Esophagus squamous epithelium (tissue), 5 donors: ENCODE data around the gene PLOD1. TPM values are rescaled to one million over a fixed set of nuclear protein-coding genes. Genes with fewer than 3 reads are reported as not detected.
A peak's percentile ranks its signal among the peaks of the same experiment; 100 is the strongest.

ENCODE experiments used
- DNase-seq: peaks from one replicate; lab custom pipeline; 2025; lab: John Stamatoyannopoulos, UW
- H3K27ac ChIP-seq, 4 donors: fragments of 200-600 bp; sonication (generic); one replicate each; pipeline ENCODE4 v1.5.1; 2016 to 2019; ENCODE audit warnings: mild to moderate bottlenecking in 1 of 4
- H3K27me3 ChIP-seq, 4 donors: fragments of 200-600 bp; sonication (generic); 1 replicate in 3 of 4; 2 replicates in 1 of 4; pipeline versions ENCODE4 v1.5.1 to v1.6.0; 2017 to 2021; ENCODE audit warnings: antibody characterized with exemption in 1 of 4
- H3K36me3 ChIP-seq, 3 donors: fragments of 200-600 bp; sonication (generic); one replicate each; pipeline ENCODE4 v1.5.1; 2016 to 2019
- H3K4me1 ChIP-seq, 3 donors: fragments of 200-600 bp; sonication (generic); one replicate each; pipeline ENCODE4 v1.5.1; 2017 to 2019
- H3K4me3 ChIP-seq, 4 donors: fragments of 200-600 bp; sonication (generic); 1 replicate in 3 of 4; 2 replicates in 1 of 4; pipeline ENCODE4 v1.5.1; 2016 to 2019; ENCODE audit warnings: mild to moderate bottlenecking in 2 of 4, moderate library complexity in 1 of 4
- H3K9me3 ChIP-seq, 3 donors: fragments of 200-600 bp; sonication (generic); one replicate each; pipeline ENCODE4 v1.5.1; 2016 to 2019
- CTCF ChIP-seq, 6 experiments: fragments of 450-650 bp in 4 of 6; fragments of 200-600 bp in 2 of 6; sonication (generic) in 2 of 6; IDR thresholded peaks; one replicate each; pipeline ENCODE4 v1.5.1; 2016 to 2019; ENCODE audit warnings: antibody characterized with exemption in 6 of 6, mild to moderate bottlenecking in 4 of 6, moderate library complexity in 4 of 6
- POLR2A ChIP-seq, 4 donors: fragments of 450-650 bp; IDR thresholded peaks; one replicate each; pipeline ENCODE4 v1.6.1; 2017; ENCODE audit warnings: antibody characterized with exemption in 4 of 4, mild to moderate bottlenecking in 4 of 4, moderate library complexity in 3 of 4
- WGBS, 2 donors: methylation state at CpG; one replicate each; pipeline ENCODE4 v1.1.5; 2018; 5-methylcytosine and 5-hydroxymethylcytosine counted together
- intact Hi-C: fragments of 100-400 bp; cut with DNase I; formaldehyde crosslinking; loops from one replicate; pipeline ENCODE4 v1.15.0; 2022
- total RNA-seq, 4 donors: library from RNA; depleted of rRNA; stranded (reverse); fragments of >200 nt; gene quantifications; one replicate each; pipeline ENCODE4 v1.1.0, GENCODE V29; 2016
- donor health status: DM: yes; HTN: yes; CAD: no.

Gene PLOD1
- total RNA-seq, 4 donors from 2014 or later = 29.8 to 38.1 (median 34.3) TPM

DNA sequence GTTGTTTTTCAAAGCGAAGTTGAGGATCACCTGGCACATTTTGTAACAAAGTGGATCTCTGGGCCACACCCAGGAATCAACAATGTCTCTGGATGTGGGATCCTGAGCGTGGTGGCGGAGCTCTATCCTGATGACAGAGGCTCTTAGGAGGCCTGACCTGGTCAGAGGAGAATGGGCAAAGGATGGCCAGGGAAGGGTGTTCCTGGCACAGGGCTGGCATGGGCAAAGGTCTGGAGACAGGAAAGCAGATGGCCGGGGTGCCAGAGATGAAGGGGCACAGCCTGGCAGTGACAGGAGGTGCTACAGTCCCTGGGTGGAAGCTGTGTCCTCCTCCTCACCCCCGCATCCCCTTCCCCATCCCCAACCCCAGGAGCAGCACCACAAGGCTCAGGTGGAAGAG is 25.8 kb downstream of the PLOD1 start:
- peak overlapping the region in 3 of 4 donors; percentile 1 to 44 (median 2) for H3K27ac ChIP-seq
- H3K4me3 ChIP-seq = no peak overlapping the region
- WGBS, 2 donors = 86 to 100% methylated on average over 1 to 2 of the region's 5 CpGs
- intact Hi-C loops = loop anchor here (10.0 kb wide), 1 partner anchor 125 kb away; no protein-coding TSS in a partner anchor
- H3K27me3 ChIP-seq = no peaks in the 10 kb centered on the region
- TF ChIP-seq POLR2A (IDR thresholded peaks at IDR 0.05) (no peak), CTCF (IDR thresholded peaks at IDR 0.05) (no peak)
- H3K4me1 ChIP-seq = peaks cover 5 to 17% (median 10%) of the 10 kb centered on the region in 3 donors
- DNase-seq = no peak
- no peaks in the 10 kb centered on the region for H3K9me3 ChIP-seq
- peaks cover 29 to 97% (median 31%) of the 10 kb centered on the region in 3 donors for H3K36me3 ChIP-seq

GRCh38 chr1:11960715-11961114 is 26.2 kb downstream of the PLOD1 start:
- Histone ChIP-seq H3K9me3 (no peaks in the 10 kb centered on the region), H3K4me3 (no peak overlapping the region), H3K27ac (peak overlapping the region in 3 of 4 donors; percentile 1 to 44 (median 2)), H3K36me3 (peaks cover 29 to 99% (median 35%) of the 10 kb centered on the region in 3 donors), H3K4me1 (peaks cover 5 to 17% (median 10%) of the 10 kb centered on the region in 3 donors), H3K27me3 (no peaks in the 10 kb centered on the region)
- WGBS, 2 donors = 6 to 23% methylated on average over 2 of the region's 6 CpGs
- no peak for DNase-seq
- TF ChIP-seq POLR2A (IDR thresholded peaks at IDR 0.05) (no peak), CTCF (IDR thresholded peaks at IDR 0.05) (no peak)
- intact Hi-C loops = loop anchor here (10.0 kb wide), 1 partner anchor 126 kb away; no protein-coding TSS in a partner anchor

GRCh38 chr1:11961230-11961629 is 26.7 kb downstream of the PLOD1 start:
- Histone ChIP-seq H3K36me3 (peaks cover 29 to 99% (median 39%) of the 10 kb centered on the region in 3 donors), H3K27ac (peak overlapping the region in 1 of 4 donors; percentile 44)
- intact Hi-C loops = loop anchor here (10.0 kb wide), 1 partner anchor 126 kb away; no protein-coding TSS in a partner anchor

GRCh38 chr1:11963622-11964021 is 29.1 kb downstream of the PLOD1 start:
- H3K27ac ChIP-seq = no peak overlapping the region
- H3K9me3 ChIP-seq = no peaks in the 10 kb centered on the region
- no peak for DNase-seq
- WGBS, 2 donors = 77 to 86% methylated on average over 3 of the region's 3 CpGs
- H3K27me3 ChIP-seq = no peaks in the 10 kb centered on the region
- peaks cover 5 to 37% (median 10%) of the 10 kb centered on the region in 3 donors for H3K4me1 ChIP-seq
- intact Hi-C loops = loop anchor here (10.0 kb wide), 1 partner anchor 129 kb away; no protein-coding TSS in a partner anchor
- H3K4me3 ChIP-seq = no peak overlapping the region
- TF ChIP-seq POLR2A (IDR thresholded peaks at IDR 0.05) (no peak), CTCF (IDR thresholded peaks at IDR 0.05) (no peak)
- H3K36me3 ChIP-seq = peaks cover 21 to 82% (median 21%) of the 10 kb centered on the region in 3 donors

More at GRCh38 chr1:11961230-11961629, 26.7 kb downstream of the PLOD1 start:
- peaks cover 5 to 17% (median 10%) of the 10 kb centered on the region in 3 donors for H3K4me1 ChIP-seq
- H3K27me3 ChIP-seq = no peaks in the 10 kb centered on the region
- H3K4me3 ChIP-seq = no peak overlapping the region
- H3K9me3 ChIP-seq = no peaks in the 10 kb centered on the region
- 43 to 45% methylated on average over 4 of the region's 4 CpGs for WGBS, 2 donors
- no peak for DNase-seq
- TF ChIP-seq CTCF (IDR thresholded peaks at IDR 0.05) = no peak
- TF ChIP-seq POLR2A (IDR thresholded peaks at IDR 0.05) = no peak

DNA sequence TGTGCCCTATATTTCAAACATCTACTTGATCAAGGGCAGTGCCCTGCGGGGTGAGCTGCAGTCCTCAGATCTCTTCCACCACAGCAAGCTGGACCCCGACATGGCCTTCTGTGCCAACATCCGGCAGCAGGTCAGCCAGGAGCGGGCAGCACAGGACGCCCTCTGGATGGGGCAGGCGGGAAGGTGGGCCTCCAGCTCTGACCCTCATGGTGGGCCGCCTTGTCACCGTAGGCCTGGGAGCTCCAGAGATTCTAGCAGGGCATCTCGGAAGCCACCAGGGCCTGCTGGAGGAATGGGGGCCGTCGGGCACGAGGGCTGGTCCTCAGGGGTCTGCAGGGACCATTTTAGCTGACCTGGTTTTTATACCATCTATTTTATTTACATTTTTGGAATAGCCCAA is 30.1 kb downstream of the PLOD1 start:
- peaks cover 19 to 72% (median 21%) of the 10 kb centered on the region in 3 donors for H3K36me3 ChIP-seq
- intact Hi-C loops = loop anchor here (10.0 kb wide), 1 partner anchor 130 kb away; no protein-coding TSS in a partner anchor
- TF ChIP-seq CTCF (IDR thresholded peaks at IDR 0.05) = no peak
- no peak for TF ChIP-seq POLR2A (IDR thresholded peaks at IDR 0.05)
- H3K27ac ChIP-seq = no peak overlapping the region
- H3K4me1 ChIP-seq = peaks cover 5 to 47% (median 10%) of the 10 kb centered on the region in 3 donors
- H3K27me3 ChIP-seq = no peaks in the 10 kb centered on the region
- no peak overlapping the region for H3K4me3 ChIP-seq
- DNase-seq = no peak
- WGBS, 2 donors = 88 to 100% methylated on average over 4 to 5 of the region's 12 CpGs
- no peaks in the 10 kb centered on the region for H3K9me3 ChIP-seq
